AG04450 (cell line): ENCODE data around the gene SPR. TPM values are rescaled to one million over a fixed set of nuclear protein-coding genes. Genes with fewer than 3 reads are reported as not detected.

ENCODE experiments used
- CTCF ChIA-PET: fragments of 300-600, 350-600 bp; formaldehyde crosslinking; extraction: SDS; loops from one replicate; lab custom pipeline; 2022; ENCODE audit warnings: antibody characterized with exemption, inconsistent platforms; lab: Charles Lee
- POLR2A ChIA-PET: fragments of 350-600 bp; formaldehyde crosslinking; extraction: SDS; loops from one replicate; lab custom pipeline; 2021; ENCODE audit warnings: antibody characterized with exemption, inconsistent platforms; lab: Yijun Ruan, JAX
- DNase-seq: peaks from one replicate; pipeline ENCODE4 v3.0.0-alpha.2; 2011; ENCODE audit warnings: low read depth, low spot score
- H3K27ac ChIP-seq: one replicate; pipeline ENCODE4 v1.5.1; 2012; ENCODE audit warnings: low read depth, low read length, control low read depth
- H3K27me3 ChIP-seq: one replicate; pipeline ENCODE4 v1.6.0; 2012; ENCODE audit warnings: low read length; ENCODE audit not compliant: control insufficient read depth, insufficient read depth
- H3K4me3 ChIP-seq: 2 replicates; pipeline ENCODE4 v1.5.1; 2011; ENCODE audit warnings: mild to moderate bottlenecking, low read depth, low read length, control low read depth
- H3K9me3 ChIP-seq: 2 replicates; pipeline ENCODE4 v1.5.1; 2012; ENCODE audit warnings: low read length; ENCODE audit not compliant: control insufficient read depth, insufficient read depth
- CTCF ChIP-seq: IDR thresholded peaks from 2 replicates; pipeline ENCODE4 v1.5.1; 2011; ENCODE audit warnings: low read depth, low read length, control low read depth, inconsistent platforms
- polyA plus RNA-seq: library from polyadenylated mRNA; depleted of rRNA; stranded (reverse); fragments of >200 nt; gene quantifications from 2 replicates; pipeline ENCODE4 v1.2.3, GENCODE V29; 2011

The SPR gene
- polyA plus RNA-seq, 1 experiment, result 17.5 TPM

- ChIA-PET POLR2A (no interaction called here), CTCF (interaction anchor here (1.4 to 2.7 kb wide), 2 partner anchors 20 to 60 kb away, joined by 3 to 9 read pairs; no protein-coding TSS in a partner anchor)
- no peak for DNase-seq
- H3K9me3 ChIP-seq, result peaks cover 3% of the 10 kb centered on the region; the same call in 1 of the 2 replicates
- no peak overlapping the region for H3K27ac ChIP-seq
- TF ChIP-seq CTCF, result peak; percentile 34
- H3K4me3 ChIP-seq, result no peak overlapping the region
- H3K27me3 ChIP-seq, result peaks cover 81% of the 10 kb centered on the region
Measured at GRCh38 chr2:72913486-72914205, 26.4 kb downstream of the SPR start.

GRCh38 chr2:72914206-72914559 lies 27.0 kb downstream of the SPR start:
- DNase-seq, result no peak
- H3K9me3 ChIP-seq, result peaks cover 6% of the 10 kb centered on the region; the same call in 1 of the 2 replicates
- H3K27ac ChIP-seq, result no peak overlapping the region
- CTCF ChIA-PET, result interaction anchor here (1.4 to 2.7 kb wide), 2 partner anchors 21 to 60 kb away, joined by 3 to 9 read pairs; no protein-coding TSS in a partner anchor
- no peak overlapping the region for H3K4me3 ChIP-seq
- no peak for TF ChIP-seq CTCF
- peaks cover 84% of the 10 kb centered on the region for H3K27me3 ChIP-seq
- POLR2A ChIA-PET, result interaction anchor here (0.9 kb wide), 1 partner anchor 60 kb away, joined by 3 read pairs; no protein-coding TSS in a partner anchor

- CTCF ChIA-PET, result interaction anchor here (1.4 to 2.7 kb wide), 2 partner anchors 21 to 59 kb away, joined by 3 to 9 read pairs; no protein-coding TSS in a partner anchor
- peaks cover 7% of the 10 kb centered on the region; the same call in 1 of the 2 replicates for H3K9me3 ChIP-seq
- no peak overlapping the region for H3K27ac ChIP-seq
- H3K4me3 ChIP-seq, result no peak overlapping the region
- POLR2A ChIA-PET, result interaction anchor here (0.9 kb wide), 1 partner anchor 59 kb away, joined by 3 read pairs; no protein-coding TSS in a partner anchor
- H3K27me3 ChIP-seq, result peaks cover 84% of the 10 kb centered on the region
- DNase-seq, result no peak
- TF ChIP-seq CTCF, result no peak
Measured at GRCh38 chr2:72914589-72915319, 27.5 kb downstream of the SPR start.

GRCh38 chr2:72915320-72915906 lies 28.2 kb downstream of the SPR start:
- H3K4me3 ChIP-seq, result no peak overlapping the region
- H3K27me3 ChIP-seq, result peaks cover 89% of the 10 kb centered on the region
- CTCF ChIA-PET, result interaction anchor here (2.7 kb wide), 1 partner anchor 22 kb away, joined by 9 read pairs; no protein-coding TSS in a partner anchor
- H3K9me3 ChIP-seq, result peaks cover 9% of the 10 kb centered on the region; the same call in 1 of the 2 replicates
- POLR2A ChIA-PET, result interaction anchor here (0.9 kb wide), 1 partner anchor 58 kb away, joined by 3 read pairs; no protein-coding TSS in a partner anchor
- DNase-seq, result no peak
- no peak for TF ChIP-seq CTCF
- no peak overlapping the region for H3K27ac ChIP-seq
